Endothelial cell of umbilical vein (primary cell): ENCODE measurements around the gene PAM16. TPM values are rescaled to one million over a fixed set of nuclear protein-coding genes. Genes with fewer than 3 reads are reported as not detected.

Experiments used
- BruUV-seq: library from RNA; stranded (reverse); fragments of 400-500 nt; replicated peaks from 2 replicates; lab custom pipeline; 2021; lab: Mats Ljungman, UMichigan
- CTCF ChIA-PET: fragments of 300-600, 350-600 bp; sonication (Branson Sonifier 250); formaldehyde crosslinking; loops from one replicate; lab custom pipeline; 2021; ENCODE audit warnings: antibody characterized with exemption, inconsistent platforms; lab: Charles Lee
- POLR2A ChIA-PET: fragments of 300-600, 350-600 bp; sonication (Branson Sonifier 250); formaldehyde crosslinking; loops from one replicate; lab custom pipeline; 2021; ENCODE audit warnings: antibody characterized with exemption, inconsistent platforms; lab: Charles Lee
- DNase-seq: peaks from one replicate; pipeline ENCODE4 v3.0.0-alpha.2; 2011; ENCODE audit warnings: low read depth, low spot score
- FAIRE-seq: peaks from 2 replicates; lab custom pipeline; 2011; peaks lifted over from hg19 to GRCh38; lab: Jason Lieb, UNC
- H2AFZ ChIP-seq: 2 replicates; pipeline ENCODE4 v1.6.0; 2012; ENCODE audit warnings: low read depth, low read length, control low read depth, inconsistent platforms
- H3K27ac ChIP-seq: 2 replicates; pipeline ENCODE4 v1.5.1; 2011; ENCODE audit warnings: low read depth, mild to moderate bottlenecking, control low read depth, low read length, moderate library complexity; ENCODE audit not compliant: insufficient read depth
- H3K27me3 ChIP-seq, 2 experiments: 2 replicates each; pipeline versions ENCODE4 v1.6.0 to v1.6.1; 2011; ENCODE audit warnings: low read length in 2 of 2, mixed read lengths in 1 of 2; ENCODE audit not compliant: control insufficient read depth in 2 of 2, insufficient read depth in 2 of 2
- H3K36me3 ChIP-seq, 2 experiments: 2 replicates in 1 of 2; 3 replicates in 1 of 2; pipeline ENCODE4 v1.5.1; 2011; ENCODE audit warnings: low read length in 2 of 2, mild to moderate bottlenecking in 1 of 2, moderate library complexity in 1 of 2; ENCODE audit not compliant: control insufficient read depth in 2 of 2, insufficient read depth in 2 of 2; ENCODE audit errors: extremely low read depth in 1 of 2
- H3K4me1 ChIP-seq: 3 replicates; pipeline ENCODE4 v1.5.1; 2011; ENCODE audit warnings: mild to moderate bottlenecking, low read length; ENCODE audit not compliant: control insufficient read depth, insufficient read depth; ENCODE audit errors: extremely low read depth
- H3K4me2 ChIP-seq: 2 replicates; pipeline ENCODE4 v1.6.1; 2011; ENCODE audit warnings: low read length, control low read depth, mixed read lengths; ENCODE audit not compliant: insufficient read depth
- H3K4me3 ChIP-seq, 3 experiments: fragments of 200-600 bp in 1 of 3; sonication (generic), shearing (Covaris generic) in 1 of 3; replicated peaks in 1 of 3; 2 replicates each; pipeline ENCODE4 v1.5.1; 2011 to 2016; ENCODE audit warnings: control low read depth in 3 of 3, low read length in 3 of 3, mild to moderate bottlenecking in 2 of 3, inconsistent platforms in 1 of 3, low read depth in 1 of 3, moderate library complexity in 1 of 3; ENCODE audit not compliant: insufficient read depth in 1 of 3
- H3K79me2 ChIP-seq: 2 replicates; pipeline ENCODE4 v1.6.0; 2012; ENCODE audit warnings: low read length, inconsistent platforms; ENCODE audit not compliant: control insufficient read depth, insufficient read depth
- H3K9ac ChIP-seq: replicated peaks from 2 replicates; pipeline ENCODE3; 2011; ENCODE audit warnings: low read length, control low read depth; ENCODE audit not compliant: insufficient read depth; ENCODE audit errors: extremely low read depth
- H3K9me1 ChIP-seq: replicated peaks from 3 replicates; pipeline ENCODE4 v1.6.0; 2011; ENCODE audit warnings: mild to moderate bottlenecking, low read length; ENCODE audit not compliant: control insufficient read depth, insufficient read depth; ENCODE audit errors: extremely low read depth
- H3K9me3 ChIP-seq: replicated peaks from 2 replicates; pipeline ENCODE4 v1.5.1; 2012; ENCODE audit warnings: low read length, inconsistent platforms; ENCODE audit not compliant: control insufficient read depth, insufficient read depth
- H4K20me1 ChIP-seq: replicated peaks from 2 replicates; pipeline ENCODE3; 2011; ENCODE audit warnings: mild to moderate bottlenecking, low read length; ENCODE audit not compliant: control insufficient read depth, insufficient read depth; ENCODE audit errors: extremely low read depth
- CTCF ChIP-seq, 2 donors: IDR thresholded peaks; 1 replicate in 1 of 2; 2 replicates in 1 of 2; pipeline ENCODE4 v1.5.1; 2011; ENCODE audit warnings: low read length in 2 of 2, mild to moderate bottlenecking in 2 of 2, moderate library complexity in 2 of 2, control low read depth in 1 of 2, inconsistent platforms in 1 of 2, low read depth in 1 of 2; ENCODE audit not compliant: insufficient read depth in 1 of 2; ENCODE audit errors: extremely low read depth in 1 of 2
- EZH2 ChIP-seq: IDR thresholded peaks from 2 replicates; pipeline ENCODE4 v1.6.1; 2012; ENCODE audit warnings: borderline replicate concordance, low read depth, mild to moderate bottlenecking, moderate library complexity, low read length, inconsistent platforms; ENCODE audit not compliant: severe bottlenecking
- FOS ChIP-seq: IDR thresholded peaks from 2 replicates; pipeline ENCODE4 v1.6.1; 2011; ENCODE audit warnings: mild to moderate bottlenecking, low read length, moderate library complexity, borderline replicate concordance; ENCODE audit not compliant: insufficient read depth
- GATA2 ChIP-seq: IDR thresholded peaks from 2 replicates; pipeline ENCODE4 v1.7.0; 2011; ENCODE audit warnings: low read depth, mild to moderate bottlenecking, moderate library complexity, mixed read lengths, low read length; ENCODE audit not compliant: insufficient read length, insufficient read depth
- JUN ChIP-seq: IDR thresholded peaks from 2 replicates; pipeline ENCODE4 v1.6.1; 2011; ENCODE audit warnings: borderline replicate concordance, low read depth; ENCODE audit not compliant: insufficient read length, insufficient read depth
- MAX ChIP-seq: IDR thresholded peaks from 2 replicates; pipeline ENCODE4 v1.6.1; 2011; ENCODE audit not compliant: insufficient read depth, insufficient read length
- MYC ChIP-seq: IDR thresholded peaks from one replicate; pipeline ENCODE4 v1.6.1; 2011; ENCODE audit warnings: mild to moderate bottlenecking, low read depth, low read length
- POLR2A ChIP-seq: IDR thresholded peaks from 2 replicates; pipeline ENCODE4 v1.6.1; 2012; ENCODE audit warnings: low read depth, mild to moderate bottlenecking, control low read depth, low read length
- POLR2AphosphoS5 ChIP-seq: IDR thresholded peaks from 2 replicates; pipeline ENCODE4 v1.6.1; 2012; ENCODE audit warnings: low read depth, mild to moderate bottlenecking, control low read depth, low read length, moderate library complexity; ENCODE audit not compliant: insufficient read depth
- dilution Hi-C: fragments of 300-500 bp; cut with MboI; formaldehyde crosslinking; loops from one replicate; pipeline ENCODE4 v1.15.0; 2019; ENCODE audit warnings: low sequenced_read_pairs; ENCODE audit not compliant: extremely low pct_ligation_motif_present
- intact Hi-C: fragments of 100-400 bp; cut with micrococcal nuclease; formaldehyde crosslinking; loops from one replicate; pipeline ENCODE4 v1.10.0; 2022
- polyA plus RNA-seq, 4 experiments: library from polyadenylated mRNA; depleted of rRNA in 3 of 4; stranded (reverse) in 3 of 4; unstranded in 1 of 4; fragments of >200 nt; gene quantifications; 2 replicates each; pipeline versions ENCODE4 v1.2.1 to v1.2.3, GENCODE V29; 2011 to 2012; ENCODE audit warnings: missing spikeins in 1 of 4
- total RNA-seq: library from RNA; stranded (reverse); gene quantifications from 2 replicates; pipeline ENCODE4 v1.2.3, GENCODE V29; 2021

PAM16 gene
- total and polyA plus RNA-seq, 2 donors (not counting 3 experiments of a cell fraction or from before 2014, with no cell fraction given), result 40.0 to 67.2 TPM

- BruUV-seq, result no TSS peak
- dilution Hi-C loops, result no loop called here
These were observed 5.0 kb downstream of the PAM16 start for GRCh38 chr16:4345836-4346781.

More at GRCh38 chr16:4345836-4346781, 5.0 kb downstream of the PAM16 start:
- DNase-seq, result no peak
- Histone ChIP-seq H3K9me3 (no peaks in the 10 kb centered on the region), H3K9me1 (no peaks in the 10 kb centered on the region), H4K20me1 (no peaks in the 10 kb centered on the region), H3K4me3 (no peak overlapping the region), H3K27me3 (no peaks in the 10 kb centered on the region), H3K9ac (no peak overlapping the region), H3K4me1 (no peaks in the 10 kb centered on the region), H3K79me2 (peaks cover 53% of the 10 kb centered on the region), H3K4me2 (no peak overlapping the region), H2AFZ (no peak overlapping the region), H3K36me3 (peaks cover 0 to 3% of the 10 kb centered on the region in 2 experiments), H3K27ac (no peak overlapping the region)
- no peak for FAIRE-seq
- intact Hi-C loops, result no loop called here
- ChIA-PET POLR2A (no interaction called here), CTCF (interaction anchor here (0.9 to 2.7 kb wide), 6 partner anchors 23 to 92 kb away, joined by 3 to 7 read pairs (median 4); partner anchors contain the start of gene GLIS2)
- TF ChIP-seq JUN (no peak), POLR2A (no peak), EZH2 (no peak), CTCF (IDR thresholded peaks at IDR 0.05; ENCODE audit: extremely low read depth in 1 of 2, insufficient read depth in 1 of 2, low read depth in 1 of 2, low read length in 2 of 2) (no peak), GATA2 (no peak), FOS (no peak), MYC (no peak), POLR2AphosphoS5 (no peak), MAX (no peak)
